Naive thymus-derived CD4-positive, alpha-beta T cell (primary cell): ENCODE measurements around the gene AGAP1. TPM values are rescaled to one million over a fixed set of nuclear protein-coding genes. Genes with fewer than 3 reads are reported as not detected.

ENCODE experiments used
- ATAC-seq: fragments of 150-1000 bp; cut with Tn5 transposase; 2 replicates; pipeline ENCODE4 v1.10.0; 2021; ENCODE audit warnings: mild to moderate bottlenecking, moderate library complexity
- CTCF ChIA-PET: fragments of 350-600 bp; sonication (Branson Sonifier 250); formaldehyde crosslinking; loops from one replicate; lab custom pipeline; 2021; ENCODE audit warnings: antibody characterized with exemption; lab: Charles Lee
- POLR2A ChIA-PET: fragments of 350-600 bp; sonication (Branson Sonifier 250); formaldehyde crosslinking; loops from one replicate; lab custom pipeline; 2021; ENCODE audit warnings: antibody characterized with exemption, inconsistent platforms; lab: Charles Lee
- DNase-seq, 9 donors: peaks; one replicate each; pipeline versions ENCODE4 v3.0.0 to v3.0.0-alpha.2; 2020 to 2022; ENCODE audit warnings: mixed read lengths in 1 of 9
- H3K27ac ChIP-seq: one replicate; pipeline ENCODE4 v1.7.0; 2013; ENCODE audit warnings: mild to moderate bottlenecking, low read depth, low read length, moderate library complexity
- H3K27me3 ChIP-seq, 2 donors: one replicate each; pipeline ENCODE4 v1.7.0; 2013; ENCODE audit warnings: low read length in 2 of 2, mild to moderate bottlenecking in 2 of 2, moderate library complexity in 2 of 2; ENCODE audit not compliant: control insufficient read depth in 2 of 2, insufficient read depth in 2 of 2
- H3K36me3 ChIP-seq, 3 experiments: 1 replicate in 2 of 3; 2 replicates in 1 of 3; pipeline ENCODE4 v1.7.0; 2013; ENCODE audit warnings: low read length in 3 of 3, mild to moderate bottlenecking in 3 of 3, moderate library complexity in 1 of 3; ENCODE audit not compliant: insufficient read depth in 3 of 3, control insufficient read depth in 2 of 3
- H3K4me1 ChIP-seq, 2 donors: one replicate each; pipeline ENCODE4 v1.7.0; 2013; ENCODE audit warnings: low read length in 2 of 2, mild to moderate bottlenecking in 2 of 2, moderate library complexity in 1 of 2; ENCODE audit not compliant: control insufficient read depth in 2 of 2, insufficient read depth in 2 of 2
- H3K4me3 ChIP-seq: 2 replicates; pipeline ENCODE4 v1.7.0; 2013; ENCODE audit warnings: mild to moderate bottlenecking, low read length
- H3K9me3 ChIP-seq, 3 experiments: 1 replicate in 2 of 3; 2 replicates in 1 of 3; pipeline ENCODE4 v1.7.0; 2013; ENCODE audit warnings: low read length in 3 of 3; ENCODE audit not compliant: control insufficient read depth in 2 of 3
- H3K27ac Mint-ChIP-seq, 9 donors: one replicate each; pipeline ENCODE4 v1.8.0; 2020 to 2022; ENCODE audit warnings: mixed read lengths in 9 of 9, mild to moderate bottlenecking in 8 of 9, moderate library complexity in 5 of 9, inconsistent platforms in 2 of 9
- H3K27me3 Mint-ChIP-seq, 5 donors: one replicate each; pipeline ENCODE4 v1.8.0; 2021 to 2022; ENCODE audit warnings: mixed read lengths in 5 of 5, mild to moderate bottlenecking in 1 of 5
- H3K36me3 Mint-ChIP-seq, 5 donors: one replicate each; pipeline ENCODE4 v1.8.0; 2020 to 2022; ENCODE audit warnings: mixed read lengths in 5 of 5, mild to moderate bottlenecking in 3 of 5, inconsistent platforms in 1 of 5
- H3K4me1 Mint-ChIP-seq, 7 donors: one replicate each; pipeline ENCODE4 v1.8.0; 2020 to 2022; ENCODE audit warnings: mixed read lengths in 7 of 7, mild to moderate bottlenecking in 3 of 7, inconsistent platforms in 1 of 7
- H3K4me3 Mint-ChIP-seq, 10 donors: one replicate each; pipeline ENCODE4 v1.8.0; 2020 to 2022; ENCODE audit warnings: mild to moderate bottlenecking in 10 of 10, mixed read lengths in 10 of 10, moderate library complexity in 6 of 10, inconsistent platforms in 2 of 10
- H3K9me3 Mint-ChIP-seq, 11 donors: one replicate each; pipeline ENCODE4 v1.8.0; 2020 to 2022; ENCODE audit warnings: mixed read lengths in 11 of 11, mild to moderate bottlenecking in 4 of 11, inconsistent platforms in 1 of 11, moderate library complexity in 1 of 11
- intact Hi-C, 2 donors: fragments of 100-400 bp; cut with micrococcal nuclease; formaldehyde crosslinking; loops; one replicate each; pipeline ENCODE4 v1.15.1; 2023
- polyA plus RNA-seq, 2 donors: library from polyadenylated mRNA; unstranded; fragments of 300-500 nt; fragmentation: Illumina TruSeq; gene quantifications; one replicate each; pipeline ENCODE4 v1.2.3, GENCODE V29; 2021
- total RNA-seq, 6 experiments: library from RNA in 5 of 6; stranded (reverse) in 5 of 6; gene quantifications; 1 replicate in 5 of 6; 2 replicates in 1 of 6; pipeline ENCODE4 v1.2.3 and lab custom pipeline; 2021 to 2026

The AGAP1 gene
- total and polyA plus RNA-seq, 7 experiments from 2014 or later, result 0.35 to 9.6 (median 0.85) TPM; not detected in 2

- no peaks in the 10 kb centered on the region for H3K27me3 ChIP-seq
- no peak for ATAC-seq
- H3K4me1 ChIP-seq, result no peaks in the 10 kb centered on the region
- intact Hi-C loops, result no loop called here
- no peak overlapping the region for H3K4me3 Mint-ChIP-seq
- H3K27me3 Mint-ChIP-seq, result peaks cover 0 to 36% (median 5%) of the 10 kb centered on the region in 5 donors
- POLR2A ChIA-PET, result no interaction called here
- no peak overlapping the region for H3K27ac Mint-ChIP-seq
- H3K9me3 ChIP-seq, result no peaks in the 10 kb centered on the region
- H3K27ac ChIP-seq, result no peak overlapping the region
- H3K36me3 ChIP-seq, result no peaks in the 10 kb centered on the region
- no peaks in the 10 kb centered on the region for H3K4me1 Mint-ChIP-seq
- CTCF ChIA-PET, result no interaction called here
- no peak for DNase-seq
- H3K4me3 ChIP-seq, result no peak overlapping the region
- H3K36me3 Mint-ChIP-seq, result no peaks in the 10 kb centered on the region
- peaks cover 0 to 3% (median 0%) of the 10 kb centered on the region in 11 donors for H3K9me3 Mint-ChIP-seq
These were observed 474.3 kb downstream of the AGAP1 start for GRCh38 chr2:235968155-235968554.

- H3K9me3 ChIP-seq, result no peaks in the 10 kb centered on the region
- Mint-ChIP-seq H3K4me1 (no peaks in the 10 kb centered on the region), H3K27me3 (peaks cover 0 to 35% (median 5%) of the 10 kb centered on the region in 5 donors), H3K9me3 (peaks cover 0 to 3% (median 0%) of the 10 kb centered on the region in 11 donors), H3K4me3 (no peak overlapping the region), H3K36me3 (no peaks in the 10 kb centered on the region), H3K27ac (no peak overlapping the region)
- ATAC-seq (no peak), DNase-seq (no peak)
- intact Hi-C loops, result no loop called here
- POLR2A ChIA-PET, result interaction anchor here (0.6 kb wide), 1 partner anchor 32 kb away, joined by 5 read pairs; no protein-coding TSS in a partner anchor
- no peaks in the 10 kb centered on the region for H3K27me3 ChIP-seq
- no peaks in the 10 kb centered on the region for H3K36me3 ChIP-seq
- no peak overlapping the region for H3K4me3 ChIP-seq
- H3K4me1 ChIP-seq, result no peaks in the 10 kb centered on the region
- H3K27ac ChIP-seq, result no peak overlapping the region
- CTCF ChIA-PET, result interaction anchor here (0.7 kb wide), 1 partner anchor 86 kb away, joined by 6 read pairs; no protein-coding TSS in a partner anchor
These were observed 474.9 kb downstream of the AGAP1 start for GRCh38 chr2:235968616-235969324.

GRCh38 chr2:235970204-235971040 is 476.6 kb downstream of the AGAP1 start:
- H3K4me3 ChIP-seq, result no peak overlapping the region
- no peak for ATAC-seq
- no peak overlapping the region for H3K4me3 Mint-ChIP-seq

DNA sequence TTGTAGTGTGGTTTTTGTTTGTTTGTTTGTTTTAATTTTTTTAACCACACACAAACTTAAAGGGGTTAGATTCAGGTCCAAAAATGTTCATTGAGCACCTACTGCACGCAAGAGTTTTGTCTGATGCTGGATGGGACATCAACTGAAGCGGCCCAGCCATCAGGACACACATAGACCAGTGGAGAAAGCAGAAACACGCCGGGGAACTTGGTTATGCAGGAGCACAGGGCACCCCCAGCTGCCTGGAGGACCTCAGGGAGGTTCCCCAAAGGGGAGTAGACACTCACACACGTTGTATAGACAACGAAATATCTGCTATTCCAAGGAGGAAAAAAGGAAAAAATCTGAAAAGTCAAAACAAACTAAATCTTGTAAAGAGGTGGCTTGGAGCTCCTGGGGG is 482.7 kb downstream of the AGAP1 start:
- no peaks in the 10 kb centered on the region for H3K36me3 ChIP-seq
- no peak overlapping the region for H3K4me3 ChIP-seq
- Mint-ChIP-seq H3K4me3 (no peak overlapping the region), H3K4me1 (no peaks in the 10 kb centered on the region), H3K36me3 (no peaks in the 10 kb centered on the region), H3K27ac (no peak overlapping the region), H3K9me3 (peaks cover 0 to 6% (median 0%) of the 10 kb centered on the region in 11 donors), H3K27me3 (peaks cover 0 to 29% (median 7%) of the 10 kb centered on the region in 5 donors)
- H3K4me1 ChIP-seq, result no peaks in the 10 kb centered on the region
- H3K27me3 ChIP-seq, result no peaks in the 10 kb centered on the region
- intact Hi-C loops, result no loop called here
- H3K9me3 ChIP-seq, result no peaks in the 10 kb centered on the region
- ATAC-seq (no peak), DNase-seq (no peak)
- ChIA-PET POLR2A (no interaction called here), CTCF (no interaction called here)
- H3K27ac ChIP-seq, result no peak overlapping the region

More at GRCh38 chr2:235970204-235971040, 476.6 kb downstream of the AGAP1 start:
- no peak for DNase-seq
- H3K9me3 Mint-ChIP-seq, result peaks cover 0 to 3% (median 0%) of the 10 kb centered on the region in 11 donors
- no peaks in the 10 kb centered on the region for H3K4me1 Mint-ChIP-seq
- peaks cover 0 to 25% (median 0%) of the 10 kb centered on the region in 5 donors for H3K27me3 Mint-ChIP-seq
- no peaks in the 10 kb centered on the region for H3K4me1 ChIP-seq
- H3K27me3 ChIP-seq, result no peaks in the 10 kb centered on the region
- ChIA-PET CTCF (no interaction called here), POLR2A (no interaction called here)
- intact Hi-C loops, result no loop called here
- H3K9me3 ChIP-seq, result no peaks in the 10 kb centered on the region
- H3K36me3 Mint-ChIP-seq, result no peaks in the 10 kb centered on the region
- no peaks in the 10 kb centered on the region for H3K36me3 ChIP-seq
- no peak overlapping the region for H3K27ac ChIP-seq
- no peak overlapping the region for H3K27ac Mint-ChIP-seq

DNA sequence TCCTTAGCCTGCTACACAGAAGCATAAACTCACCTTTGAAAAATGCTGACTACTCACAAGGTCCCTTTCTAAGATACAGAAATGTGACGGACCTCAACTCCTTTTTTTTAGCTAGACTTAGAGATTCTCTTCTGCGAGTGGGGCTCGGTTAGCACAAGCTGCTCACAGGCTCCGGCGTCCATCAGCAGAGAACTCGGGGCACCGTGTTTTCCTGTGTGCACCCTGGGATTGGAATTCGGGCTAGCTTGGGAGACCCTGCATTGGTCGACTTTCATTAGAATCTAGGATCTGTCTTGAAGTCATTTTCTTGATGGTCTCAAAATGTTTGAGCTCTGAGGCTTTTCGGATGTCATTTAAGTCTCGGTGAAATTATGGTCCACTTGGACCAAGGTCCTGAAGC is 483.1 kb downstream of the AGAP1 start:
- ChIA-PET CTCF (no interaction called here), POLR2A (no interaction called here)
- peaks cover 0 to 29% (median 7%) of the 10 kb centered on the region in 5 donors for H3K27me3 Mint-ChIP-seq
- DNase-seq (no peak), ATAC-seq (no peak)
- intact Hi-C loops, result no loop called here
- no peaks in the 10 kb centered on the region for H3K4me1 Mint-ChIP-seq
- Histone ChIP-seq H3K27ac (no peak overlapping the region), H3K4me3 (no peak overlapping the region), H3K27me3 (no peaks in the 10 kb centered on the region), H3K9me3 (no peaks in the 10 kb centered on the region), H3K4me1 (no peaks in the 10 kb centered on the region), H3K36me3 (no peaks in the 10 kb centered on the region)
- H3K36me3 Mint-ChIP-seq, result no peaks in the 10 kb centered on the region
- no peak overlapping the region for H3K27ac Mint-ChIP-seq
- H3K4me3 Mint-ChIP-seq, result no peak overlapping the region
- H3K9me3 Mint-ChIP-seq, result peaks cover 0 to 6% (median 0%) of the 10 kb centered on the region in 11 donors

- H3K9me3 Mint-ChIP-seq, result peaks cover 0 to 6% (median 0%) of the 10 kb centered on the region in 11 donors
- Histone ChIP-seq H3K27me3 (no peaks in the 10 kb centered on the region), H3K27ac (no peak overlapping the region), H3K4me1 (no peaks in the 10 kb centered on the region), H3K36me3 (no peaks in the 10 kb centered on the region), H3K9me3 (no peaks in the 10 kb centered on the region), H3K4me3 (no peak overlapping the region)
- no peak overlapping the region for H3K27ac Mint-ChIP-seq
- POLR2A ChIA-PET, result no interaction called here
- H3K4me3 Mint-ChIP-seq, result no peak overlapping the region
- H3K36me3 Mint-ChIP-seq, result no peaks in the 10 kb centered on the region
- no peak for DNase-seq
- peaks cover 0 to 29% (median 7%) of the 10 kb centered on the region in 5 donors for H3K27me3 Mint-ChIP-seq
- no peak for ATAC-seq
- intact Hi-C loops, result no loop called here
- CTCF ChIA-PET, result no interaction called here
- H3K4me1 Mint-ChIP-seq, result no peaks in the 10 kb centered on the region
These were observed 483.6 kb downstream of the AGAP1 start for GRCh38 chr2:235977445-235977844.
